ENCODE results near the gene HEPHL1.
"Not testable (repeated sequence)": the region's sequence is repeated elsewhere in the genome, so short reads cannot be mapped to it uniquely, and the experiment has no call there.

The HEPHL1 gene

DNA sequence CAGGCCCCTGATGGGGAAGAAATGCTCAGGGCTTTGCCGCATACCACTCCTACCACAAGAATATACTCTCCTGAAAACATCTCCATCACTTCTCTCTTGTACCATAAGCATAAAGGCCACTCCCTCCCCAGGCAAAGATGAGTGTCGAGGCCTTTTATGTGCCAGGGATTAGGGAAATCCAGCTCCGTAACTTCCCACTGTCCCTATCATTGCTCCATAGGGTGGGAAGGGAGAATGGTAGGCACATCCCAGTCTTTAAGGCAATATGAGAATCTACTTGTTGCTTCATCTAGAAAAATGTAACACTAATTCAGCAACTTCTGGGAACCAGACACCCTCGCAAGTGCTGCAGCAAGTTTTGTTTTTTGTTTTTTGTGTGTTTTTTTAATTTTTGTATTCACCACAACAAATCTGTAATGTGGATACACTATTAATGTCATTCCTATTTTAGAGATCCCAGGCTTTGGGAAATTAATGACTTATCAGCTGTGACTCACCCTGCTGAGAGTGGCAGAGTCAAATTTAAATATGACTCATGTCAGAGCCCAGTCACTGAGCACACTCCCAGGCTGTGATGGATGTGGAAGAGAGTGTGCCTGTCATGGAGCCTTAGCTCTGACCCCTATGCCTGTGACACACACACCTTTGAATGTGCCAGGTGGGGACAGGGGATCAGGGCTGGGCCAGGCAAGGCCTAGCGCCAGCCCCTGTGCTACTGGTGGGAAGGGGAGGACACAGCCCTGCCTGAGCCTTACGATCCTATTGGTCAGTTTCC, 130.9 kb downstream of the HEPHL1 start:
- DNase-seq (ENCODE audit: low spot score), result peak; percentile 87

DNA sequence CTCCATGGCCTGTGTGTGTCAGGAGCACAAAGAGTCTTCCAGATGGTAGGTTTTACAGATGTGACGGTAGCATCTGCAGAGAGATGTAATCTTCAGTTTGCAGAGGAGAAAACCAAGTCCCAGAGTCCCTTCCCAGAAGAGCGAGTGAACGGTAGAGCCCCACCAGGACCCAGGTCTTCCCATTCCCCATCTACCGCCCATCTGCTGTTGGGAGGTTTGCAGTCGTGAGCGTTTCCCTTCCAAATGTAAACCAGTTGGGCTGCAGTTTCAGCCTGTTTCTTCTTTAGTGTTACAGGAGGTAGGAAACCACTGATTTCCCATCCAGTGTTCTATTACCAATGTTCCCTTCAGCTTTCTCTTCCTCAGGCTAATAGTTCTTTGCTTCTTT, 131.5 kb downstream of the HEPHL1 start:
- DNase-seq (ENCODE audit: low spot score), result no peak

DNA sequence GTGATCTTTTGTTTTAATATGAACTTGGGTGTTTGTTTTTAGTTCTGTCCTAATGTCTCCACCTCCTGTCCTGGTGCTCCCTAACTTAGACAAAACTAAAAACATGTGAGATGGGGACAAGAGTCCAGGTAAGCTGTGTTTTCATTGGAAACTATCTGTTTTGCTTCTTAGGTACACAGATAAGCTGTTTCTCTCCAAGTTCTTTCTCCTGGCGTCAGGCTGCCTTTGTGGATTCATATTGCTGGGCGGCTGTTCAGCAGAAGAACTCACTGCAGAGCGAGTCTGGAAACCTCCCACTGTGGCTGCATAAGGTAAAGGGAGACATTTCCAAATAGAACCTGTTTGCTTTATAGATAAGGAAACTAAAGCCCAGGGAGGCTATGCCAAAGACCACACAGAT, 132.2 kb downstream of the HEPHL1 start:
- DNase-seq (ENCODE audit: low spot score), result no peak

GRCh38 chr11:94154095-94154856, 133.1 kb downstream of the HEPHL1 start:
- no peak for DNase-seq (ENCODE audit: low spot score)

DNA sequence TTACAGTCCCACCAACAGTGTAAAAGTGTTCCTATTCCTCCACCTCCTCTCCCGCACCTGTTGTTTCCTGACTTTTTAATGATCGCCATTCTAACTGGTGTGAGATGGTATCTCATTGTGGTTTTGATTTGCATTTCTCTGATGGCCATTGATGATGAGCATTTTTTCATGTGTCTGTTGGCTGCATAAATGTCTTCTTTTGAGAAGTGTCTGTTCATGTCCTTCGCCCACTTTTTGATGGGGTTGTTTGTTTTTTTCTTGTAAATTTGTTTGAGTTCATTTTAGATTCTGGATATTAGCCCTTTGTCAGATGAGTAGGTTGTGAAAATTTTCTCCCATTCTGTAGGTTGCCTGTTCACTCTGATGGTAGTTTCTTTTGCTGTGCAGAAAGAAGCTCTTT, 136.2 kb downstream of the HEPHL1 start:
- DNase-seq (ENCODE audit: low spot score), result not testable (repeated sequence)
